Non-pigmented ciliary epithelial cell (primary cell): ENCODE measurements around the gene LGR6.
"Not testable (repeated sequence)": the region's sequence is repeated elsewhere in the genome, so short reads cannot be mapped to it uniquely, and the experiment has no call there.

Experiments used
- DNase-seq: peaks from one replicate; pipeline ENCODE4 v3.0.0-alpha.2; 2010; ENCODE audit warnings: low read depth

The LGR6 gene

GRCh38 chr1:202329891-202330290 is 136.3 kb downstream of the LGR6 start:
- no peak for DNase-seq

DNA sequence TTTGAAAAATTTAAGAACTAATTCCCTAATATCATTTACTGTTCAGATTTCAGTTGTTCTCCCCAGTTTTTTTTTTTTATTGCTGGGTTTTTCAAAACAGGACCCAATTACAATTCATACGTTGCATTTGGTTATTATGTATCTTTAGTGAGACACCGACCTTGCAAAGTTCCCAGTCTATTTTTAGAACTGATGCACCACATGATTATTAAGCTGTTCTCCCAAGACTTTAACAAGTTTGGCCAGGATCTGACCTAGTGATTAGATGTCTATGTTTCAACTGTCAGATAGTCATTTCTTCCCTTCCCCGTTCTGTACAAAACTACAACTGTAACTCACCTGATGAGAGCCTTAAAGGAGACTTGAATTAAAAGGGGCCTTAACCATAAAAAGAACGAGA is 140.3 kb downstream of the LGR6 start:
- no peak for DNase-seq

GRCh38 chr1:202343652-202344349 is 150.2 kb downstream of the LGR6 start:
- no peak for DNase-seq

DNA sequence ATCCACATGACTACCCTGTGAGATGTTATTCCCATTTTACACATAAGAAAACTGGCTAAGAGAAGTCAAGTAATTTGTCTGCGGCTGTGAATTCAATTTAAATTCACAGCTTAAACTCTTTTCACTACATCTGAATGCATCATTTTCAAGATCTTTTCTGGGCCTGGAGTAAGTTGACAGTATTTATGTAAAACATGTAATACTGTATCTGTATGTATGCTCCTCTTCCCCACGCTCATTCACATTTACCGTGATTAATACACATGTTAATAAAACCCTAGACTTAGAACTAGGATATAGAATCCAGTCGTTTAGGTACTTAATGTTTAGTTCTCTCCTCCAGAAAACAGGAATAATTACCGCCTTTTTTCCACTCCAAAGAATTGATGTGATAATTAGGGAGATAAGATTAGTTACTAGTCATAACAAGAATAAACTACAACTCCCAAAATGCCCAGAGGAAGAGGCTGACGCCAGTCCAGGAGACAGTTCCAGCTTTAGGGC is 154.5 kb downstream of the LGR6 start:
- DNase-seq = no peak

DNA sequence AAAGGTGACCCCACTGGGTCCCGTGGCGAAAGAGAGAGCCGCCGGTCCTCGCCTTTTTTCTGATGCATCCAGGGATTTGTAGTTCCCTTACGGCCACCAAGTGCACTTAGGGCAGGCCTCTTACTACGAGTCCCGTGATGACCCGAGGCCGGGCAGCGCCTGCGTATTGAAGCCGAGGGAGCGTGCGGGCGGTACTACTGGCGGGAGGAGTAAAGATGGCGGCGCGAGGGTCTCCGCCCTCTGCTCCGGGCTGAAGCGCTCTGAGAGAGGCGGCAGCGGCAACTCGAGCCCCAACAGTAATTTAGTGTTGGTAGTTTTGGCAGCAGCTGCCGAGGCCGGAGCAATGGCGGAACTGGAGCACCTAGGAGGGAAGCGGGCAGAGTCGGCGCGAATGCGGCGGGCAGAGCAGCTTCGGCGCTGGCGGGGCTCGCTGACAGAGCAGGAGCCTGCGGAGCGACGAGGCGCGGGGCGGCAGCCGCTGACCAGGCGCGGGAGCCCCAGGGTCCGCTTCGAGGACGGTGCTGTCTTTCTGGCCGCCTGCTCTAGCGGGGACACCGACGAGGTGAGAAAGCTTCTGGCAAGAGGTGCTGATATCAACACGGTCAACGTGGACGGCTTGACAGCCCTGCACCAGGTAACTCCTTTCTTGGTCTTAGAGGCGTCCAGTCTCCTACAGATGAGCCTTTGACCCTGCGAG is 155.1 kb downstream of the LGR6 start, which contains the start of gene PPP1R12B:
TSS of gene PPP1R12B (plus strand) at position 191 of the 697 bp plus-strand sequence. CDS start at position 344, 153 bp downstream.
- peak; percentile 96 for DNase-seq

DNA sequence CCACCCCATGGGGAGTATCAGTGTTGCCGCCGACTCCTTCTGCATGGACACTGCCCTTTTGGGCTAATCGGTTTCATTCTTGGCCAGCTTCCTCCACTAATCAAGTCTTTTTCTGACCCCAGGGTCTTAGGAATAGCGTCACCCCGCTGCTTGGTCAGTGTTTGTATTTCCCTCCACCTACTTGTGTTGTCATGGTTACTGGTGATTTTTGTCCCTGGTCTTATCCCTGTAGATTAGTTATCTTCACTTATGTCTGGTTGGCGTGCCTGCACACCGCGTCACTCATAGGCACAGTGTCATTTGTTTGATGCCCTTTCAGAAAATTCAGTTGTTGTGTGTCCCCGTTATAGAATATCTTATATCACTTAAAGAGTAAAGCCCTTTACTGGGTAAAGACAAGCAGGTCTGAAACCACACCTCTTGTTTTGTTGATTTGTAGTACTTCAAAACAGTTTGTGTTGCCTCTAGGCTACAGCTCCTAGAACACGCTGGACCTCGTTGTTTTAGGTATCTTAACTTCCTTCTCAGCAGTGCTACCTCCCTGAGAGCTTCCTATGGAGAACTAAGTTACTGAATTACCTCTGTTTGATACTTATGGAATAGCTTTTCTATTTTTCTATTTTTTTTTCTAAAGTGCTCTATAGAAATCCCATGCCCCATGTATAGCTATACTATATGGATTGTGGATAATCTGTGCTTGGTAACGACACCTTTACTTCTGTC is 155.8 kb downstream of the LGR6 start:
- DNase-seq = no peak

DNA sequence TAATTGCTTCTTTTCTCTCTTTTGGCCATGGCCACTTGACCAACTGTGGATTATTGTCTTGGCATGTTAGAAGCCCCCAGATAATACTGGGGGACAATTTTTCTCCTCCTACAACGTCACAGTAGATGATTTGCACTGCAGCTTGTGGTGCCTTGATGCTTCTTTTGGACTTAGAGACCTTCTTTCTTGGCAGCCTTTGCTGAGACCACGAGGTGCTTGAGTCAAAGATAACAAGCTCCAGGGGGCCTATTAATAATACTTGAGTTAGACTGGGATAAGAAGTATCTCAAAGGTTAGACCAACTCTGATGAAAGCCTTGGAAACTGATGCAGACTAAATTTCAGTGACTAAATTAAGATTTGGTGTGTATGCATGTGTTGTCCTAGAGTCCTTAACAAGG is 158.1 kb downstream of the LGR6 start:
- DNase-seq = no peak

- not testable (repeated sequence) for DNase-seq
Measured at GRCh38 chr1:202352583-202353197, 159.1 kb downstream of the LGR6 start.

DNA sequence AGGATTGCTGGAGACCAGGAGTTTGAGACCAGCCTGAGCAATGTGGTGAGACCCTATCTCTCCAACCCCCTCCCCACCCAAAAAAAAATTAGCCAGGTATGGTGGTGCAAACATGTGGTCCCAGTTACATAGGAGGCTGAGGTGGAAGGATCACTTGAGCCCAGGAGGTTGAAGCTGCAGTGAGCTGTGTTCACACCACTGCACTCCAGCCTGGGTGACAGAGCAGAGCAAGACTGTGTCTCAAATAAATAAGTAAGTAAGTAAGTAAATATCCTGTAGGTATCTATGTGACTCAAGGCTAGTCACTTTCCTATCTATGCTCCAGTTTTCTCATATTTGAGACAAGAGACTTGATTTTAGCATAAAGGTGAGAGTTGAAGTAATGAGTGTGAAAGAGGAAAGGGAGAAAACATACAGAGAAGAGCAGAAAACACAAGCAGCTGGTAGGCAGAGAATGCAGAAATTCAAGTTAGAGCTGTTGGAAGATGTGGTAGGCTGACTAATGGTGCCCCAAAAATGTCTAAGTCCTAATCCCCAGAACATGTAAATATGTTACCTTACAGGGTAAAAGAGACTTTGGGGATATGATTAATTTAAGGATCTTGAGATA is 162.4 kb downstream of the LGR6 start:
- no peak for DNase-seq

DNA sequence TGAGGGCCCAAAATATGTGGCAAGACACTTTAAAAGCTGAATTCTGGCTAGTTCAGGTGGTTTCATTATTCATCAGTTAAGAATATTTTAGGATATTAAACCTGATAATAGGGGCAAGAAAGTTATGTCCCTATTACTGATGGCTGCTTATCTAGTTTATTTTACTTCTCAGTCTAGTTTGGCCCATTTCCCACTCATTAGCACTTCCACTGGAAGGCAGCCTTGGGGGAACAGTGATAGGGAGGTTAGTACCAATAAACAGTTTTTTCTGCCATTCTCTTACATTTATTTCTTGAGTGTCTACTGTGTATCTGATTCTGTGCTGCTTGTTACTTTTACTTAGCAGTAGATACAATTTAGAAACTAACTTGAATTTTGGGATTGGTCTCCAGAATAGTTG is 163.9 kb downstream of the LGR6 start:
- DNase-seq = no peak

DNA sequence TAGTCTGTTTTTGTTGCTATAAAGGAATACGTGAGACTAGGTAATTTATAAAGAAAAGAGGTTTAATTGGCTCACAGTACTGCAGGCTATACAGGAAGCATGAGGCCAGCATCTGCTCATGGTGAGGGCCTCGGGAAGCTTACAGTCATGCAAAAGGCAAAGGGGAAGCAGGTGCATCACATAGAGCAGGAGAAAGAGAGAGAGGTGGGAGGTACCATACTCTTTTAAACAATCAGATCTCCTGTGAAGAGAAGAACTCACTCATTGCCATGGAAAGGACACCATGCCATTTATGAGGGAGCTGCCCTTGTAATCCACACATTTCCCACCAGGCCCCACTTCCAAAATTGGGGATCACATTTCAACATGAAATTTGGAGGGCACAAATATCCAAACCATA is 167.6 kb downstream of the LGR6 start:
- DNase-seq = no peak

GRCh38 chr1:202361701-202362100 is 168.1 kb downstream of the LGR6 start:
- DNase-seq = no peak

GRCh38 chr1:202362212-202362611 is 168.6 kb downstream of the LGR6 start:
- DNase-seq = no peak

DNA sequence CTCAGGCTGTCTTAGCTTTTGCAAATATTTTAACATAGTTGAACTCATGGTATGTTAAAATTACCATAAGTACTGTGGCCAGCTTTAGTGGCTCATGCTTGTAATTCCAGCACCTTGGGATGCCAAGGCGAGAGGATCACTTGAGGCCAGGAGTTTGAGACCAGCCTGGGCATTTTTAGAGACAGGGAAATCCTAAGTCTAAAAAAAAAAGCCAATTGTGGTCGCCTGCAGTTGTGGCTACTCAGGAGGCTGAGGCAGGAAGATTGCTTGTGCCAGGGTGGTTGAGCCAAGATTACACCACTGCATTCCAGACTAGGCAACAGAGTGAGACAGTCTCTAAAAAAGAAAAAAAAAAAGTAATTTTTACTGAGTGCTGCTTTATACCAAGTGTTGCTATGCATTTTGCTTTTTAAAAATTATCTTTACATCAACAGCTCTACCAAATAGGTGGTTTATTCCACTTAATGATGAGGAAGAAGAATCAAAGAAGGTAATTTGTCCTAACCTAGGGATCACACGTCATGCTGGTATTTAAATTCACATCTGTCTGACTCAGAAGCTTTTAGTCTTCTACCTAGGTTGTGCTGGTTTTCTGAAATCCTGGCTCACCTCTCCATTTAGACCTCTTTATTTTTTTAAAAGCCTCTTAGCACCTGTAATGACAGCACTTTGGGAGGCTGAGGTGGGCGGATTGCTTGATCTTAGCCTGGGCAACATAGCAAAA is 171.7 kb downstream of the LGR6 start:
- no peak for DNase-seq

DNA sequence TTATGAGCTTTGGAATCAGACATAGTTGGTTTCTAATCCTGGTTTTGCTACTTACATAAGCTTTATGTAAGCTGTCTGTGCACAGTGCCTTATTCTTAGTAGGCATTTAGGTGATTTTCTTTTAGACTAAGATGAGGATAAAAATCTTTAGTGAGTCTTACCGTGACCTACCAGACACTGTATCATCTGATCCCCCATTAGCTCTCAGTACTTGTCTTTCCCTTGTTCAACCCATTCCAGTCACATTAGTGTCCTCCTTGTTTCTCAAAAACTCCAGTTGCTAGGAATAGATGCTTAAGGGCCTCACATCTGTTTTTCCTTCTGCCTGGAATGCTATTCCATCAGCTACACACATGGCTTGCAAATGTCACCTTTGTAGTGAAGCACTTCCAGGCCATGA is 173.7 kb downstream of the LGR6 start:
- no peak for DNase-seq
